GM06990 (cell line): ENCODE data around the gene CCT6B.

Source experiments
- DNase-seq: peaks from one replicate; pipeline ENCODE4 v3.0.0-alpha.2; 2011; ENCODE audit not compliant: insufficient read length; ENCODE audit errors: extremely low read depth
- H3K27me3 ChIP-seq: replicated peaks from 2 replicates; pipeline ENCODE4 v1.6.0; 2011; ENCODE audit warnings: low read length; ENCODE audit not compliant: control insufficient read depth, insufficient read depth
- H3K36me3 ChIP-seq: 2 replicates; pipeline ENCODE4 v1.5.1; 2011; ENCODE audit warnings: low read length; ENCODE audit not compliant: control insufficient read depth, insufficient read depth
- H3K4me3 ChIP-seq: replicated peaks from 2 replicates; pipeline ENCODE4 v1.5.1; 2011; ENCODE audit warnings: low read depth, mild to moderate bottlenecking, control low read depth, low read length
- TF ChIP-seq, protein P1 (sequence below): IDR thresholded peaks from 2 replicates; pipeline ENCODE4 v1.5.1; 2011; ENCODE audit warnings: low read length, control low read depth, mild to moderate bottlenecking, inconsistent platforms; ENCODE audit not compliant: insufficient read depth, poor library complexity, severe bottlenecking

CCT6B gene

DNA sequence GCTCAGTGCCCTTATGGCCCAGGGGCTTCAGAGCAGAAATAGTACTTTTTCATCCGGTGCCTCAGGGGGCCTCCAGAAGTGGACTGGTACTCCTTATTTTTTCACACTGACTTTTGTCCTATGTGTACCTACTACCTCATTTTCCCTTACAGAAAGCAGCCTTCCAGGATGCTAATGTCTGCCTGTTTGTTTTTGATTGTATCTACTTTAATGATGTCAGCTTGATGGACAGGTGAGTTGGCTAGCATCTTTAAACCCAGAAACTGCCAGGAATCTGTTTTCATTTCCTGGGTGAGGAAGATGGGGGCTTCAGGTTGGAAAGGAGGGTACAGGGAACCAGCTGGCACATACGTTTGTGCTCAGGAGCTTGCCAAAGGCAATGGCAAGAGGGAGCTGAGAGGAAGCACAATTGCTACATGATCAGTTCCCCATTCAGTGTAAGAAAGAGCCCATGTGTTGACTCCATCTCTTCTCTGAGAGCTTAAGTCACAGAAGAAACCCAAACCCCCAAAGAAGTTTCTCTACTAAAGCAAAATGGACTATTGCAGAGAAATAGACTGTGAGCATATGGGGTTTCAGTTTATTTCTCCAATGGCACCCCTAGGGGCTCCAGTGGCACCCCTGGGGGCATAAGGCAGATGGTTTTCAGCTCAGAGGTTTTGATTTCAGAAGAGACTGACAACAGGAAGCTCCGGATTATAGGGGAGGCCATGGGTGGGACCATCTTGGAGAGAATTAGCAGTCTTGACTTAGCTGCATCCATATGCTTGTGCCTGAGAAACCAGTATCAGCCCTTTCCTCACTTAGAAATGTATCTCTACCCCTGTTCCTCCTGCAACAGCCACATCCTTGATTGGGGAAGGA, 35.4 kb upstream of the CCT6B start:
- Histone ChIP-seq H3K36me3 (peaks cover 37% of the 10 kb centered on the region), H3K27me3 (no peaks in the 10 kb centered on the region), H3K4me3 (no peak overlapping the region)
- TF ChIP-seq, protein P1, sequence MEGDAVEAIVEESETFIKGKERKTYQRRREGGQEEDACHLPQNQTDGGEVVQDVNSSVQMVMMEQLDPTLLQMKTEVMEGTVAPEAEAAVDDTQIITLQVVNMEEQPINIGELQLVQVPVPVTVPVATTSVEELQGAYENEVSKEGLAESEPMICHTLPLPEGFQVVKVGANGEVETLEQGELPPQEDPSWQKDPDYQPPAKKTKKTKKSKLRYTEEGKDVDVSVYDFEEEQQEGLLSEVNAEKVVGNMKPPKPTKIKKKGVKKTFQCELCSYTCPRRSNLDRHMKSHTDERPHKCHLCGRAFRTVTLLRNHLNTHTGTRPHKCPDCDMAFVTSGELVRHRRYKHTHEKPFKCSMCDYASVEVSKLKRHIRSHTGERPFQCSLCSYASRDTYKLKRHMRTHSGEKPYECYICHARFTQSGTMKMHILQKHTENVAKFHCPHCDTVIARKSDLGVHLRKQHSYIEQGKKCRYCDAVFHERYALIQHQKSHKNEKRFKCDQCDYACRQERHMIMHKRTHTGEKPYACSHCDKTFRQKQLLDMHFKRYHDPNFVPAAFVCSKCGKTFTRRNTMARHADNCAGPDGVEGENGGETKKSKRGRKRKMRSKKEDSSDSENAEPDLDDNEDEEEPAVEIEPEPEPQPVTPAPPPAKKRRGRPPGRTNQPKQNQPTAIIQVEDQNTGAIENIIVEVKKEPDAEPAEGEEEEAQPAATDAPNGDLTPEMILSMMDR = no peak
- no peak for DNase-seq

DNA sequence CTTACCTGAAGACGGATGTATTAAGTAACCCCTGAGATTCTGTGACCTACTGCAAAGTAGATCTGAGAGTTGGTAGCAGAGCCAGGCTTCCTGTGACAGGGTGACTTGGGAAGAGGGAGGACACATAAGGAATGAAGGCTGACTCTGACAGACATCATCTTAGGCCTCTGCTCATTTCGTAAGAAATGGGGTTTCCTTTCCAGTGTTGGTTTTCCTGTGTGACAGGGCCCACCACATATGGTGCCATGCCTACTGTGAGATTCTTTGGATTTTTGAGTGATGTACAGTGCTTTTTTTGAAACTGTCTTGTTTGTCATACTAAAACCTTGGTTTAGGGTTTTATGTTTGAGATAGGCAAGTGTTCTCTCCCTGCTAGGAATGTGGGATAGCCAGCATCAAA, 31.8 kb upstream of the CCT6B start:
- no peaks in the 10 kb centered on the region for H3K27me3 ChIP-seq
- TF ChIP-seq, protein P1 = no peak
- DNase-seq = no peak
- H3K36me3 ChIP-seq = peaks cover 31% of the 10 kb centered on the region
- no peak overlapping the region for H3K4me3 ChIP-seq

DNA sequence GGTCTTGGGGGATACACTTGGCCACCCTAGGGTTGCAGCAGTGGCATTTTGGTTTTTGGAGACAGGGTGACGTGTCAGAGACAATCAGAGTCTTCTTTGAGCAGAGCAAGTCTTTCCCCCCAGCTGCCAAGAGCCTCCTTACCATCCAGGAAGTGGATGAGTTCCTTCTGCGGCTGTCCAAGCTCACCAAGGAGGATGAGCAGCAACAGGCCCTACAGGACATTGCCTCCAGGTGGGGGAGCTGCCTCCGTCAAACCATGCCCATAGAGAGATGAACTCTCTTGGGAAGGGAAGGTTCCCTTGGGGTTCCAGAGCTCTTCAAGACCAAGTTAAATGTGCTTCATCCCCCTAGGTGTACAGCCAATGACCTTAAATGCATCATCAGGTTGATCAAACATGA, 30.3 kb upstream of the CCT6B start:
- peaks cover 30% of the 10 kb centered on the region for H3K36me3 ChIP-seq
- H3K27me3 ChIP-seq = no peaks in the 10 kb centered on the region
- no peak overlapping the region for H3K4me3 ChIP-seq
- TF ChIP-seq, protein P1 = no peak
- no peak for DNase-seq

DNA sequence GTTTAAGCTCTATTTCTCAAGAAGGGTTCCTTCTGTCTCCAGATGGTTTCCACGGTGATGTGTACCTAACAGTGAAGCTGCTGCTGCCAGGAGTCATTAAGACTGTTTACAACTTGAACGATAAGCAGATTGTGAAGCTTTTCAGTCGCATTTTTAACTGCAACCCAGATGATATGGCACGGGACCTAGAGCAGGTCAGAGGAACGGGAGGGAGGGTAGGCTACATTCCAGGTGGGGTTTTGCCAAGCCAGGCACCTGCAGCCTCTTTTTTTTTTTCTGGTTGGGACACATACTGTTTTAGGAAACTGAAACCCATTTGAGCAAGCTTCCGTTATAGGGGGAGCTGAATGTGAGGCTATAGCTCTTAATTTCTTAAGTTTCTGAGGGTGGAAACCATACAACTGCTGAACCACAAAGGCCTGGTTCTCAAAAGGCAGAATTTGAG, 29.7 kb upstream of the CCT6B start:
- TF ChIP-seq, protein P1 = no peak
- H3K27me3 ChIP-seq = no peaks in the 10 kb centered on the region
- no peak overlapping the region for H3K4me3 ChIP-seq
- H3K36me3 ChIP-seq = peaks cover 24% of the 10 kb centered on the region
- DNase-seq = no peak

DNA sequence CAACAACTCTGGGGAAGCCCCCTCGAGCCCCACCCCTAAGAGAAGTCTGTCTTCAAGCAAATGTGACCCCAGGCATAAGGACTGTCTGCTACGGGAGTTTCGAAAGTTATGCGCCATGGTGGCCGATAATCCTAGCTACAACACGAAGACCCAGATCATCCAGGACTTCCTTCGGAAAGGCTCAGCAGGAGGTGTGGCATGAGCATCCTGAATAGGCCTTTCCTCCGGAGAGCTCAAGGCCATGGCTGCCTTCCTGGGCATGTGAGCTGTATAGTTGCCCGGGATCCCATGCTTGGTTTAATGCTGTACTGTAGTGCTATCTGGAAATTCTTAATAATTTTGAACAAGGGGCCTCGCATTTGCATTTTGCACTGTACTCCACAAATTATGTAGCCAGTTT, 28.2 kb upstream of the CCT6B start:
- no peak overlapping the region for H3K4me3 ChIP-seq
- H3K27me3 ChIP-seq = no peaks in the 10 kb centered on the region
- TF ChIP-seq, protein P1 = no peak
- DNase-seq = no peak
- peaks cover 19% of the 10 kb centered on the region for H3K36me3 ChIP-seq
